H9 (cell line): ENCODE data around the gene TSPAN31. TPM values are rescaled to one million over a fixed set of nuclear protein-coding genes. Genes with fewer than 3 reads are reported as not detected.

Experiments used
- DNase-seq: peaks from one replicate; pipeline ENCODE4 v3.0.0-alpha.2; 2017
- H2AFZ ChIP-seq: one replicate; pipeline ENCODE4 v1.6.1; 2013; ENCODE audit warnings: mild to moderate bottlenecking, low read length, control low read depth, moderate library complexity
- H2AK5ac ChIP-seq: 2 replicates; pipeline ENCODE4 v1.6.1; 2013; ENCODE audit warnings: low read length, control low read depth, mixed read lengths; ENCODE audit not compliant: insufficient read length
- H2BK120ac ChIP-seq: one replicate; pipeline ENCODE4 v1.6.1; 2013; ENCODE audit warnings: low read depth, mild to moderate bottlenecking, low read length, control low read depth, inconsistent platforms; ENCODE audit not compliant: poor library complexity, severe bottlenecking
- H2BK12ac ChIP-seq: 2 replicates; pipeline ENCODE4 v1.6.1; 2013; ENCODE audit warnings: low read length, control low read depth, mixed read lengths, low read depth; ENCODE audit not compliant: insufficient read length
- H2BK15ac ChIP-seq: 2 replicates; pipeline ENCODE4 v1.6.1; 2013; ENCODE audit warnings: low read depth, low read length, control low read depth
- H2BK20ac ChIP-seq: one replicate; pipeline ENCODE4 v1.6.1; 2013; ENCODE audit warnings: low read depth, mild to moderate bottlenecking, low read length, control low read depth, inconsistent platforms; ENCODE audit not compliant: poor library complexity, severe bottlenecking
- H2BK5ac ChIP-seq: 2 replicates; pipeline ENCODE4 v1.6.1; 2013; ENCODE audit warnings: low read length, control low read depth, mixed read lengths; ENCODE audit not compliant: insufficient read length
- H3K14ac ChIP-seq: 2 replicates; pipeline ENCODE4 v1.6.1; 2013; ENCODE audit warnings: low read length, control low read depth; ENCODE audit not compliant: insufficient read depth
- H3K18ac ChIP-seq: 2 replicates; pipeline ENCODE4 v1.6.1; 2013; ENCODE audit warnings: low read depth, mild to moderate bottlenecking, mixed read lengths, low read length, control low read depth; ENCODE audit not compliant: insufficient read length
- H3K23ac ChIP-seq: 2 replicates; pipeline ENCODE4 v1.6.1; 2013; ENCODE audit warnings: low read length, control low read depth, mixed read lengths, low read depth; ENCODE audit not compliant: insufficient read length
- H3K23me2 ChIP-seq: 2 replicates; pipeline ENCODE4 v1.6.1; 2013; ENCODE audit warnings: low read depth, mild to moderate bottlenecking, mixed read lengths, low read length, control low read depth; ENCODE audit not compliant: insufficient read length, poor library complexity, severe bottlenecking
- H3K27ac ChIP-seq: 2 replicates; pipeline ENCODE4 v1.5.1; 2013; ENCODE audit warnings: low read length, control low read depth, mixed read lengths, low read depth; ENCODE audit not compliant: insufficient read length
- H3K27me3 ChIP-seq: 2 replicates; pipeline ENCODE4 v1.6.1; 2013; ENCODE audit warnings: low read length, control low read depth, inconsistent platforms; ENCODE audit not compliant: insufficient read depth
- H3K4ac ChIP-seq: 2 replicates; pipeline ENCODE4 v1.6.1; 2013; ENCODE audit warnings: low read depth, mild to moderate bottlenecking, control low read depth, inconsistent platforms, low read length, moderate library complexity
- H3K4me1 ChIP-seq: 2 replicates; pipeline ENCODE4 v1.6.1; 2013; ENCODE audit warnings: low read length, control low read depth, inconsistent platforms; ENCODE audit not compliant: insufficient read depth
- H3K4me2 ChIP-seq: 2 replicates; pipeline ENCODE4 v1.6.1; 2013; ENCODE audit warnings: low read length, control low read depth, mixed read lengths; ENCODE audit not compliant: insufficient read length, insufficient read depth
- H3K56ac ChIP-seq: 2 replicates; pipeline ENCODE4 v1.6.1; 2013; ENCODE audit warnings: low read depth, mild to moderate bottlenecking, mixed read lengths, low read length, control low read depth; ENCODE audit not compliant: insufficient read length
- H3K79me1 ChIP-seq: 2 replicates; pipeline ENCODE4 v1.6.1; 2013; ENCODE audit warnings: low read depth, mild to moderate bottlenecking, moderate library complexity, low read length, control low read depth, inconsistent platforms; ENCODE audit not compliant: insufficient read depth, poor library complexity, severe bottlenecking
- H3K79me2 ChIP-seq: 2 replicates; pipeline ENCODE4 v1.6.1; 2013; ENCODE audit warnings: low read length, control low read depth, inconsistent platforms; ENCODE audit not compliant: insufficient read depth
- H3K9ac ChIP-seq: 2 replicates; pipeline ENCODE4 v1.6.1; 2013; ENCODE audit warnings: low read length, control low read depth, mixed read lengths; ENCODE audit not compliant: insufficient read length; ENCODE audit errors: extremely low read depth
- H3K9me3 ChIP-seq: one replicate; pipeline ENCODE4 v1.6.1; 2013; ENCODE audit warnings: low read depth, low read length, inconsistent platforms; ENCODE audit not compliant: control insufficient read depth
- H3T11ph ChIP-seq: one replicate; pipeline ENCODE4 v1.6.1; 2013; ENCODE audit warnings: mild to moderate bottlenecking, low read length, control low read depth, inconsistent platforms
- H4K20me1 ChIP-seq: one replicate; pipeline ENCODE4 v1.6.1; 2013; ENCODE audit not compliant: control insufficient read depth, insufficient read length, insufficient read depth
- H4K5ac ChIP-seq: 2 replicates; pipeline ENCODE4 v1.6.1; 2013; ENCODE audit warnings: low read depth, mild to moderate bottlenecking, mixed read lengths, low read length, control low read depth; ENCODE audit not compliant: insufficient read length
- H4K8ac ChIP-seq: replicated peaks from 2 replicates; pipeline ENCODE4 v1.6.1; 2013; ENCODE audit warnings: low read length, control low read depth, mixed read lengths, low read depth; ENCODE audit not compliant: insufficient read length
- H4K91ac ChIP-seq: 2 replicates; pipeline ENCODE4 v1.6.1; 2013; ENCODE audit warnings: low read depth, mild to moderate bottlenecking, moderate library complexity, mixed read lengths, low read length, control low read depth; ENCODE audit not compliant: insufficient read length
- H3K27ac Mint-ChIP-seq, 3 experiments: 2 replicates in 2 of 3; 3 replicates in 1 of 3; pipeline ENCODE4 v1.8.0; 2020 to 2021; ENCODE audit warnings: mixed read lengths in 3 of 3, mild to moderate bottlenecking in 1 of 3, moderate library complexity in 1 of 3
- H3K27me3 Mint-ChIP-seq: 2 replicates; pipeline ENCODE4 v1.8.0; 2021; ENCODE audit warnings: low read depth, mild to moderate bottlenecking, moderate library complexity, mixed read lengths
- H3K36me3 Mint-ChIP-seq, 3 experiments: 2 replicates in 2 of 3; 3 replicates in 1 of 3; pipeline ENCODE4 v1.8.0; 2020 to 2021; ENCODE audit warnings: low read depth in 3 of 3, mixed read lengths in 3 of 3; ENCODE audit not compliant: insufficient read depth in 1 of 3
- H3K4me1 Mint-ChIP-seq, 2 experiments: 2 replicates each; pipeline ENCODE4 v1.8.0; 2020; ENCODE audit warnings: mixed read lengths in 2 of 2
- H3K4me3 Mint-ChIP-seq, 2 experiments: 2 replicates in 1 of 2; 3 replicates in 1 of 2; pipeline ENCODE4 v1.8.0; 2020 to 2021; ENCODE audit warnings: mild to moderate bottlenecking in 2 of 2, mixed read lengths in 2 of 2, moderate library complexity in 1 of 2
- H3K9me3 Mint-ChIP-seq, 2 experiments: 2 replicates in 1 of 2; 3 replicates in 1 of 2; pipeline ENCODE4 v1.8.0; 2020; ENCODE audit warnings: mild to moderate bottlenecking in 2 of 2, mixed read lengths in 2 of 2, moderate library complexity in 1 of 2
- CTCF ChIP-seq: fragments of 200-600 bp; sonication (generic); conservative IDR thresholded peaks from 3 replicates; pipeline ENCODE4 v1.8.0; 2021; ENCODE audit warnings: antibody characterized with exemption, mild to moderate bottlenecking
- WGBS: extraction: QIAGEN DNeasy Blood & Tissue Kit; methylation state at CpG from one replicate; pipeline ENCODE4 v1.1.7; 2013; ENCODE audit warnings: missing lambda C conversion rate, low lambda C conversion rate, mixed read lengths; ENCODE audit not compliant: insufficient read length; ENCODE audit errors: extremely low coverage; 5-methylcytosine and 5-hydroxymethylcytosine counted together
- total RNA-seq: library from RNA; stranded (reverse); gene quantifications from 2 replicates; pipeline ENCODE4 v1.2.1, GENCODE V29; 2021

Gene TSPAN31
- total RNA-seq, 1 experiment from 2014 or later: 20.0 TPM

GRCh38 chr12:57752668-57753000, 7.8 kb downstream of the TSPAN31 start:
- no peak overlapping the region for H3K18ac ChIP-seq
- peaks cover 0 to 2% of the 10 kb centered on the region in 2 experiments; a peak in 2 of 5 replicates for H3K9me3 Mint-ChIP-seq
- no peak overlapping the region for H3K9ac ChIP-seq
- peak overlapping the region; percentile 96 to 98 for H3K4me3 Mint-ChIP-seq
- no peak overlapping the region for H2AFZ ChIP-seq
- no peak overlapping the region for H4K5ac ChIP-seq
- no peak for DNase-seq
- H3K56ac ChIP-seq: no peak overlapping the region
- no peak overlapping the region for H2BK5ac ChIP-seq
- no peak overlapping the region for H2BK120ac ChIP-seq
- H3K9me3 ChIP-seq: no peaks in the 10 kb centered on the region
- no peak overlapping the region for H3K23ac ChIP-seq
- no peaks in the 10 kb centered on the region for H3K79me1 ChIP-seq
- no peaks in the 10 kb centered on the region for H4K20me1 ChIP-seq
- TF ChIP-seq CTCF: no peak
- H4K8ac ChIP-seq: no peak overlapping the region
- peaks cover 13% of the 10 kb centered on the region; the same call in 1 of the 2 replicates for H3K79me2 ChIP-seq
- 0 out of 2 replicates have a peak, but pooled peaks cover 7% of the 10 kb centered on the region for H3K4me1 ChIP-seq
- peaks cover 23% of the 10 kb centered on the region for H3K27me3 Mint-ChIP-seq
- H3K27ac Mint-ChIP-seq: peak overlapping the region in 2 of 3 experiments; percentile 10 to 81; a peak in 2 of 7 replicates
- no peak overlapping the region for H2BK20ac ChIP-seq
- H3K27me3 ChIP-seq: peaks cover 11% of the 10 kb centered on the region
- no peak overlapping the region for H2AK5ac ChIP-seq
- H4K91ac ChIP-seq: no peak overlapping the region
- no peak overlapping the region for H2BK15ac ChIP-seq
- H3K4ac ChIP-seq: no peak overlapping the region
- H3K27ac ChIP-seq: no peak overlapping the region
- H3K23me2 ChIP-seq: peaks cover 17% of the 10 kb centered on the region
- peaks cover 43 to 44% of the 10 kb centered on the region in 2 experiments for H3K4me1 Mint-ChIP-seq
- no peak overlapping the region for H3T11ph ChIP-seq
- H3K36me3 Mint-ChIP-seq: peaks cover 30 to 46% (median 39%) of the 10 kb centered on the region in 3 experiments
- WGBS: no CpG with 5 or more reads among the region's 5 CpGs
- H3K14ac ChIP-seq: no peak overlapping the region
- peak overlapping the region; percentile 50 for H3K4me2 ChIP-seq
- H2BK12ac ChIP-seq: no peak overlapping the region
